ENCODE measurements around the gene TRMT2A.

- no peak for TF ChIP-seq CTCF (IDR thresholded peaks at IDR 0.05; ENCODE audit: insufficient read depth, low read length, poor library complexity, severe bottlenecking)
- no peak for TF ChIP-seq EZH2phosphoT487 (conservative IDR thresholded peaks at IDR 0.05; ENCODE audit: low read length)
Observed at GRCh38 chr22:20063271-20064139, 53.5 kb downstream of the TRMT2A start.

All from SU-DHL-6 (cell line).